Measurements from ENCODE around the gene ARRB1.

DNA sequence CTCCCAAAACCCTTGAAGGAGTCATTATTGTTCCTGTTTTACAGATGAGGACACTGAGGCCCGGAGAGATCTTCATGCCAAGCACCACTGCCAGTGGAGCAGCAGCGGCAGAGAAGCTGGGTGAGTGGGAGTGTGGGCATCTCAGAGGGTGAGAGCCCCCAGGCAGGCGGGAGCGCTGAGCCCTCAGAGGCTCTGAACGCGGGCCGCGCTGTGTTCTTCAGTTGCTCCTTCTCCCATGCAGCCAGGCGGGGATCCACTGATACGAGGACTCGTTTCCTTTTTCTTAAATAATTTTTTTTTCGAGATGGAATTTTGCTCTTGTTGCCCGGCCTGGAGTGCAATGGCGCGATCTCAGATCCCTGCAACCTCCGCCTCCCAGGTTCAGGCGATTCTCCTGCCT, 63.9 kb downstream of the ARRB1 start:
- TF ChIP-seq GATA2 (IDR thresholded peaks at IDR 0.05; ENCODE audit: low read depth, low read length) (no peak), GATA3 (IDR thresholded peaks at IDR 0.05; ENCODE audit: low read depth, low read length) (no peak)

All from SH-SY5Y (cell line).